C4-2B (cell line): ENCODE data around the gene RGS17.

Experiments used
- CTCF ChIP-seq: fragments of 450-650 bp; conservative IDR thresholded peaks from 2 replicates; pipeline ENCODE4 v1.5.1; 2017; ENCODE audit warnings: mild to moderate bottlenecking
- ZFX ChIP-seq: fragments of 450-650 bp; IDR thresholded peaks from 2 replicates; pipeline ENCODE4 v1.6.1; 2017

- TF ChIP-seq CTCF (no peak), ZFX (no peak)
Measured at GRCh38 chr6:152959333-152959732, 171.7 kb downstream of the RGS17 start.
